Articular chondrocyte of knee joint (primary cell): ENCODE measurements around the gene OR2A7. TPM values are rescaled to one million over a fixed set of nuclear protein-coding genes. Genes with fewer than 3 reads are reported as not detected.

Experiments used
- total RNA-seq: library from RNA; depleted of rRNA; stranded (reverse); fragments of >200 nt; gene quantifications from 2 replicates; pipeline ENCODE4 v1.2.3, GENCODE V29; 2012

OR2A7 gene
- 1.9 and 2.6 TPM in 2 replicates for total RNA-seq

GRCh38 chr7:144264692-144265091 lies at the start of gene OR2A7:
Gene OR2A7 (minus strand): TSS chr7:144264792. CDS start chr7:144259628, 5,164 bp downstream.

GRCh38 chr7:144311872-144312469 lies 47.4 kb upstream of the OR2A7 start, which contains the start of gene OR2A1:
Gene OR2A1 (plus strand): TSS chr7:144312419. CDS start chr7:144318125, 5,706 bp downstream.

GRCh38 chr7:144269188-144269587 lies 4.6 kb upstream of the OR2A7 start, which contains the start of gene CTAGE8:
Gene CTAGE8 (minus strand): TSS chr7:144269288. CDS start chr7:144269250, 38 bp downstream.

GRCh38 chr7:144239365-144239764 lies 25.2 kb downstream of the OR2A7 start, which contains the start of gene OR2A42:
Gene OR2A42 (minus strand): TSS chr7:144239605. CDS start chr7:144232843, 6,762 bp downstream.

Other genes with a start within 250 kb of the OR2A7 start
- not detected in 2 replicates for gene OR2A5, start 215.8 kb downstream of the OR2A7 start, total RNA-seq
- gene OR2A25, start 195.0 kb downstream of the OR2A7 start, total RNA-seq: not detected in 2 replicates
- gene OR2A12, start 178.5 kb downstream of the OR2A7 start, total RNA-seq: under 0.01 TPM in 1 of 2 replicates, not detected in the other
- gene OR2A2, start 155.2 kb downstream of the OR2A7 start, total RNA-seq: not detected in 2 replicates
- not detected in 2 replicates for gene OR2A14, start 141.6 kb downstream of the OR2A7 start, total RNA-seq
- gene CTAGE4, start 81.3 kb downstream of the OR2A7 start, total RNA-seq: 1.0 and 2.7 TPM in 2 replicates
- gene ARHGEF35, start 69.0 kb downstream of the OR2A7 start, total RNA-seq: 5.3 and 7.1 TPM in 2 replicates
- gene OR2A42, start 25.2 kb downstream of the OR2A7 start, total RNA-seq: 0.22 and 0.26 TPM in 2 replicates
- 0.11 and 3.1 TPM in 2 replicates for gene CTAGE8, start 4.5 kb upstream of the OR2A7 start, total RNA-seq
- gene OR2A1, start 47.6 kb upstream of the OR2A7 start, total RNA-seq: 0.32 and 0.39 TPM in 2 replicates
- gene ARHGEF5, start 90.6 kb upstream of the OR2A7 start, total RNA-seq: 5.6 and 8.2 TPM in 2 replicates
- gene NOBOX, start 138.9 kb upstream of the OR2A7 start, total RNA-seq: not detected in 2 replicates